GM10248 (cell line): ENCODE measurements around the gene HMGCS2.

ENCODE experiments used
- CTCF ChIA-PET: fragments of 300-600 bp; sonication (Branson Sonifier 250); formaldehyde crosslinking; extraction: SDS; loops from one replicate; lab custom pipeline; 2021; ENCODE audit warnings: antibody characterized with exemption; lab: Yijun Ruan, JAX
- POLR2A ChIA-PET: fragments of 350-650 bp; sonication (Branson Sonifier 250); formaldehyde crosslinking; extraction: SDS; loops from one replicate; lab custom pipeline; 2020; ENCODE audit warnings: antibody characterized with exemption; lab: Yijun Ruan, JAX
- DNase-seq: peaks from one replicate; pipeline ENCODE4 v3.0.0; 2012; ENCODE audit errors: extremely low spot score
- TF ChIP-seq, protein P1 (sequence below): IDR thresholded peaks from 2 replicates; pipeline ENCODE4 v1.5.1; 2012; ENCODE audit warnings: mild to moderate bottlenecking, low read depth; ENCODE audit errors: extremely low read depth, missing control alignments, control extremely low read depth

HMGCS2 gene

DNA sequence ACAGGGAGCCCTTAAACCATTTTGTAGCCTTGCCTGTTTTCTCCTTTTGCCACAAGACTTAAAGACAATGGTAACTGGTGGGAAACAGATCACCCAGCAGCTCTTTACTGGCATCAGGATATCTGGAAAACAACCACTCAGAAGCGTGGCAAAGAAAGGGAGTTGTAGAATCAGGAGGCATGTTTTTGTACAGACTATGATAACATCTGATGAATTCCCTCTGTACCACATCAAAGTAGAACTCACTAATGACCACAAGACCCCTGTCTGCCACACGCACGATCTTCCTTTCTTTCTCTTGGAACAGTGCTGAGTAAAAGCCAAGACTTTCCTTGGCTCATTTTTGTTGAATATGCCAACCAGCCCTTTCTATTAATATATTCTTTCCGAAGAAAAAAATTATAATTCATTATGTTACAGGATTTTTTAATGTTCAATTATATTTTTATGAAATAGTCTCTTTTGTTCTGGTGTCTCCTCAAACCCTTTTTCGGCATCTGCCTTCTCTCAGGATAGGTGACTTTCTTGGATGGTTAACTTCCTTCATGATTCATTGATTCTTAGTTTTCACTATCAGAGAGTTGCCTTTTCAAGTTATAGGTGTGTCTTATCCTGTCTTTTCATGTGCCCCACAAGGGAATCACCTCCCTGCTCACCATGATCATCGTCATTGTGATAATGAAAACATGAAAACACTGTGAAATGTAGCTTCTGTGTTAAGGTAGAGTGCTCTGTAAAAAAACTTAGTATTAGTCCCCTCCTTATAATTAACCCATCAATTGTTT is 64.8 kb downstream of the HMGCS2 start:
- ChIA-PET CTCF (interaction anchor here (2.1 kb wide), 1 partner anchor 39 kb away, joined by 6 read pairs; no protein-coding TSS in a partner anchor), POLR2A (no interaction called here)
- TF ChIP-seq, protein P1, sequence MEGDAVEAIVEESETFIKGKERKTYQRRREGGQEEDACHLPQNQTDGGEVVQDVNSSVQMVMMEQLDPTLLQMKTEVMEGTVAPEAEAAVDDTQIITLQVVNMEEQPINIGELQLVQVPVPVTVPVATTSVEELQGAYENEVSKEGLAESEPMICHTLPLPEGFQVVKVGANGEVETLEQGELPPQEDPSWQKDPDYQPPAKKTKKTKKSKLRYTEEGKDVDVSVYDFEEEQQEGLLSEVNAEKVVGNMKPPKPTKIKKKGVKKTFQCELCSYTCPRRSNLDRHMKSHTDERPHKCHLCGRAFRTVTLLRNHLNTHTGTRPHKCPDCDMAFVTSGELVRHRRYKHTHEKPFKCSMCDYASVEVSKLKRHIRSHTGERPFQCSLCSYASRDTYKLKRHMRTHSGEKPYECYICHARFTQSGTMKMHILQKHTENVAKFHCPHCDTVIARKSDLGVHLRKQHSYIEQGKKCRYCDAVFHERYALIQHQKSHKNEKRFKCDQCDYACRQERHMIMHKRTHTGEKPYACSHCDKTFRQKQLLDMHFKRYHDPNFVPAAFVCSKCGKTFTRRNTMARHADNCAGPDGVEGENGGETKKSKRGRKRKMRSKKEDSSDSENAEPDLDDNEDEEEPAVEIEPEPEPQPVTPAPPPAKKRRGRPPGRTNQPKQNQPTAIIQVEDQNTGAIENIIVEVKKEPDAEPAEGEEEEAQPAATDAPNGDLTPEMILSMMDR = no peak
- no peak for DNase-seq

DNA sequence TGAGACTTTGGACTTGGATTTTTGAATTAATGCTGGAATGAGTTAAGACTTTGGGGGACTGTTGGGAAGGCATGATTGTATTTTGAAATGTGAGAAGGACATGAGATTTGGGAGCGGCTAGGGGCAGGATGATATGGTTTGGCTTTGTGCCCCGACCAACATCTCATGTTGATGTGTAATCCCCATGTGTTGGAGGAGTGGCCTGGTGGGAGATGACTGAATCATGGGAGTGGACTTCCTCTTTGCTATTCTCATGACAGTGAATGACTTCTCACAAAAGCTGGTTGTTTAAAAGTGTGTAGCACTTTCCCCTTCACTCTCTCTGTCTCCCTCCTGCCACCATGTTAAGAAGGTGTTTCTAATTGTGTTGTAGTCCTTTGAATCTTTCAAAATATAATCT is 66.3 kb downstream of the HMGCS2 start:
- no peak for DNase-seq
- ChIA-PET POLR2A (no interaction called here), CTCF (interaction anchor here (1.3 to 2.1 kb wide), 2 partner anchors 26 to 40 kb away, joined by 3 to 6 read pairs; no protein-coding TSS in a partner anchor)
- TF ChIP-seq, protein P1 = no peak

DNA sequence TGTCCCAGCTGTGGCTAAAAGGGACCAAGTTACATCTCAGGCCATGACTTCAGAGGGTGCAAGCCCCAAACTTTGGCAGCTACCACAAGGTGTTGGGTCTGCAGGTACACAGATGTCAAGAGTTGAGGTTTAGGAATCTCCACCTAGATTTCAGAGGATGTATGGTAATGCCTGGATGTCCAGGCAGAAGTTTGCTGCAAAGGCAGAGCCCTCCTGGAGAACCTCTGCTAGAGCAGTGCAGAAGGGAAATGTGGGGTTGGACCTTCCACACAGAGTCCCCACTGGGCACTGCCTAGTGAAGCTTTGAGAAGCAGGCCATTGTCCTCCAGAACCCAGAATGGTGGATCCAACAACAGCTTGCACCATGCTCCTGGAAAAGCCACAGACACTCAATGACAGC is 67.0 kb downstream of the HMGCS2 start:
- ChIA-PET POLR2A (no interaction called here), CTCF (interaction anchor here (1.3 kb wide), 1 partner anchor 26 kb away, joined by 3 read pairs; no protein-coding TSS in a partner anchor)
- DNase-seq = no peak
- TF ChIP-seq, protein P1 = no peak

DNA sequence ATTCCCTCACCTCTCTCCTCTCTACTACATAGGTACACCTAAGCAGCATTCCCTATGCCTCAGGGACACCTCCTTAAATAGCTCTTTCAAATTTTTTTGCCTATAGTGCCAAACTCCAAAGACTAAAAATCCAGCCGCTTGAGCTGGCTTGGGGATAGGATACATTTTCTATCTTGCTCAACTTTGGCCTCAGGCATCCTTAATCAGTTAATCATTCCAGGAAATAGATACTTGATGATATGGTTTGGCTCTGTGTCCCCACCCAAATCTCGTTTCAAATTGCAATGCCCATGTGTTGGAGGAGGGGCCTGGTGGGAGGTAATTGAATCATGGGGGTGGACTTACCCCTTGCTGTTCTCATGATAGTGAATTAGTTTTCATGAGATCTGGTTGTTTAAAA is 68.4 kb downstream of the HMGCS2 start:
- TF ChIP-seq, protein P1 = no peak
- ChIA-PET POLR2A (no interaction called here), CTCF (no interaction called here)
- DNase-seq = no peak
